Measurements from ENCODE around the gene CHMP6. TPM values are rescaled to one million over a fixed set of nuclear protein-coding genes. Genes with fewer than 3 reads are reported as not detected.

CHMP6 gene
- total and polyA plus RNA-seq, 11 donors: 17.9 to 35.5 (median 19.6) TPM

DNA sequence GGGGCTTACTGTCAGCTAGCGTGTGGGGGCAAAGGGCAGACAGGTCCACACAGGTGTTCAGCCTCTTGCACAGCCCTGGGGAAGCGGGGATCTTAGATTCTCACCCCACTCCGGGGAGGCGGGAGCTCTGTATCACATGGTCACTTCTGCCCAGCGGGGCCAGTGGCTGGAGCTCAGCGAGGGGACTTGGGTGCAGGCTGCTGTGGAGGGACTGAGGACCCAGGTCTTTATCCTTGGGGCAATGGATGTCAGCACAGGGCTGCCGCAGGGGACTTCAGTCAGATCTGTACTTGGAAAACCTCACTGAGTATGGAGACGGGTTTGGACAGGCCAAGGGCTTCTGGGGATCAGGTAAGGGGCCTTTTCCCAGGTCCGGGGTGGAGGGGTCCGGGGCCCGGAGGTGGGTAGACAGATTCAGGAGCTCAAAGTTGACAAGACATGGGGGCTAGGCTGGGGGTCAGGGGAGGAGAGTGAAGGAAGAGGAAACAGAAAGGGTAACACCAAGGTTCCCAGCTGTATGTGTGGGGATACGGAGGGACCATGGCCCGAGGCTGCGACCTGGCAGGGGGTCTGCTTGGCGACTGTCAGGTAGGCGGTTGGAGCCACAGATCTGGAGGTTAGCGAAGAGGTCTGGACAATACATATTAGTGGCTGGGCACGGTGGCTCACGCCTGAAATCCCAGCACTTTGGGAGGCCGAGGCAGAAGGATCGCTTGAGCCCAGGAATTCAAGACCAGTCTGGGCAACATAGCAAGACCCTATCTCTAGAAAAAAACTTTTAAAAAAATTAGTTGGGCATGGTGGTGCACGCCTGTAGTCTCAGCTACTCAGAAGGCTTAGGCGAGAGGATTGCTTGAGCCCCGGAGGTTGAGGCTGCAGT lies 28.2 kb downstream of the CHMP6 start:
- ATAC-seq (no peak), DNase-seq (peak in 1 of 5 donors; percentile 20)
- H3K4me1 ChIP-seq: peaks cover 0 to 41% (median 24%) of the 10 kb centered on the region in 12 donors
- H3K27me3 ChIP-seq: no peaks in the 10 kb centered on the region
- WGBS, 4 donors: 86 to 93% (median 87%) methylated on average over 23 to 24 of the region's 24 CpGs
- TF ChIP-seq, protein P1, sequence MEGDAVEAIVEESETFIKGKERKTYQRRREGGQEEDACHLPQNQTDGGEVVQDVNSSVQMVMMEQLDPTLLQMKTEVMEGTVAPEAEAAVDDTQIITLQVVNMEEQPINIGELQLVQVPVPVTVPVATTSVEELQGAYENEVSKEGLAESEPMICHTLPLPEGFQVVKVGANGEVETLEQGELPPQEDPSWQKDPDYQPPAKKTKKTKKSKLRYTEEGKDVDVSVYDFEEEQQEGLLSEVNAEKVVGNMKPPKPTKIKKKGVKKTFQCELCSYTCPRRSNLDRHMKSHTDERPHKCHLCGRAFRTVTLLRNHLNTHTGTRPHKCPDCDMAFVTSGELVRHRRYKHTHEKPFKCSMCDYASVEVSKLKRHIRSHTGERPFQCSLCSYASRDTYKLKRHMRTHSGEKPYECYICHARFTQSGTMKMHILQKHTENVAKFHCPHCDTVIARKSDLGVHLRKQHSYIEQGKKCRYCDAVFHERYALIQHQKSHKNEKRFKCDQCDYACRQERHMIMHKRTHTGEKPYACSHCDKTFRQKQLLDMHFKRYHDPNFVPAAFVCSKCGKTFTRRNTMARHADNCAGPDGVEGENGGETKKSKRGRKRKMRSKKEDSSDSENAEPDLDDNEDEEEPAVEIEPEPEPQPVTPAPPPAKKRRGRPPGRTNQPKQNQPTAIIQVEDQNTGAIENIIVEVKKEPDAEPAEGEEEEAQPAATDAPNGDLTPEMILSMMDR (IDR thresholded peaks at IDR 0.05): no peak
- no peak for TF ChIP-seq POLR2A (IDR thresholded peaks at IDR 0.05)
- H3K4me3 ChIP-seq: no peak overlapping the region
- intact Hi-C loops (cut with DNase I): loop anchor here in 3 of 10 donors (5.0 to 10.0 kb wide), 3 partner anchors 77 to 215 kb away; partner anchors contain the start of genes NDUFAF8 (in 1 of the 3) and TEPSIN (in 1 of the 3)
- no peaks in the 10 kb centered on the region for H3K36me3 ChIP-seq
- peak overlapping the region in 2 of 12 donors; percentile 75 to 82 for H3K27ac ChIP-seq
- H3K9me3 ChIP-seq: peaks cover 0 to 9% (median 0%) of the 10 kb centered on the region in 12 donors

DNA sequence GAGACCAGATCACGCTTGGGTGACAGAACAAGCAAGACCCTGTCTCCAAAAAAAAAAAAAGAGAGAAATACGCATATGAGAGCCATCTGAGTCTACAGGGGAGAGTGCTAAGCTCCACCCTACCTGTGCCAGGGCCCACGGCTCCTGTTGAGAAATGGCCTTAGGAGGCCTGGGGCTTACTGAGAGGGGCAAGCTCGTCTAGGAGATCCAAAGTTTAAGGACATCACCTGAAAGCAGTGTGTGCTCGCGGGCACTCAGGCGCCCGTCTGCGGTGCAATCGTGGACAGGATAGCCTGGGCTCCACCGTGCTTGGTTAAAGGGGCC lies 28.8 kb downstream of the CHMP6 start:
- H3K27me3 ChIP-seq: no peaks in the 10 kb centered on the region
- intact Hi-C loops (cut with DNase I): loop anchor here in 2 of 10 donors (5.0 kb wide), 2 partner anchors 77 to 82 kb away; no protein-coding TSS in a partner anchor
- no peak overlapping the region for H3K4me3 ChIP-seq
- peak overlapping the region in 6 of 12 donors; percentile 57 to 82 (median 70) for H3K27ac ChIP-seq
- DNase-seq (no peak), ATAC-seq (no peak)
- 89 to 92% (median 91%) methylated on average over 11 of the region's 11 CpGs for whole genome bisulfite sequencing, 4 donors
- no peaks in the 10 kb centered on the region for H3K36me3 ChIP-seq
- TF ChIP-seq, protein P1 (IDR thresholded peaks at IDR 0.05): no peak
- TF ChIP-seq POLR2A (IDR thresholded peaks at IDR 0.05): no peak
- H3K9me3 ChIP-seq: peaks cover 0 to 9% (median 0%) of the 10 kb centered on the region in 12 donors
- H3K4me1 ChIP-seq: peaks cover 0 to 41% (median 24%) of the 10 kb centered on the region in 12 donors

DNA sequence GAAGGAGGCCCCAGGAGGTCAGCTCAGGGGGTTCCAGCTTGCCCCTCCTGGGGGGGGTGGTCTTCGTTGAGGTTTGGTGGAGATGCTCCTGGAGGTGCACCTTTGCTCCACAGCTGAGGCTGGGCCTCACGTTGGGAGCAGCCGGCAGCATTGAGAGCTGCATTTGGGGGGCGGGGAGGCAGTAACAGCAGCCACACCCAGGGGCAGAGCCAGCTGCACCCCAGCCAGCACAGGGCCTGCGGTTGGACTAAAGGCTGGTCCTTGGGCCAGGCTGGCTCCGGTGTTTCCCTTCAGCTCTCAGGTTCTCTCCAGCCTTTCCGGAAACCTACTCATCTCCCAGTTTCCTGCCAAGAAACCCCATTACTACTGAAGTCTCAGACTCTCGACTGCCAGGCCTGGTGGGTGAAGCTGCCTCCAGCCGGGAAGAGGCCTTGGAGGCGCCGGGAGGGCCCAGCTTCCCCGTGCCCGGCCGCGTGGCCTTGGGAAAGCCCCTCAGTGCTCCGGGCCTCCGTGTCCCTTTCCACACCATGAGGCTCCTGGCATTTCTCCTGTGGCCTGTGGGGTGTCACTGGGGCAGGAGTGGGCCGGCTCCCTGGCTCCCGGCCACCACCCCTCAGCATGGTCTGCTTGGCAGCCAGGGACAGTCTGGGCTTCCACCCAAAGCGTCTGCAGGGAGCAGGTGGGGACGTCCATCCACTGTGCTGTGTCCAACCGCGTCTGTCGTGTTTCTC lies 29.3 kb downstream of the CHMP6 start:
- peaks cover 0 to 4% (median 0%) of the 10 kb centered on the region in 9 donors for H3K27me3 ChIP-seq
- ATAC-seq (peak; percentile 59 to 89 (median 86)), DNase-seq (peak; percentile 69 to 83 (median 81))
- intact Hi-C loops (cut with DNase I): loop anchor here in 2 of 10 donors (5.0 kb wide), 2 partner anchors 76 to 81 kb away; no protein-coding TSS in a partner anchor
- TF ChIP-seq, protein P1 (IDR thresholded peaks at IDR 0.05): no peak
- no peak for TF ChIP-seq POLR2A (IDR thresholded peaks at IDR 0.05)
- peak overlapping the region; percentile 10 to 82 (median 60) for H3K27ac ChIP-seq
- H3K4me3 ChIP-seq: no peak overlapping the region
- 32 to 58% (median 45%) methylated on average over 17 to 24 of the region's 24 CpGs for WGBS, 4 donors
- H3K36me3 ChIP-seq: no peaks in the 10 kb centered on the region
- peaks cover 0 to 9% (median 0%) of the 10 kb centered on the region in 12 donors for H3K9me3 ChIP-seq
- H3K4me1 ChIP-seq: peaks cover 0 to 41% (median 24%) of the 10 kb centered on the region in 12 donors
